CD14-positive monocyte (primary cell): ENCODE data around the gene PIM2. TPM values are rescaled to one million over a fixed set of nuclear protein-coding genes. Genes with fewer than 3 reads are reported as not detected.

Source experiments
- DNase-seq, 3 donors: peaks; one replicate each; pipeline ENCODE4 v3.0.0-alpha.2; 2011 to 2022
- H2AFZ ChIP-seq: 2 replicates; pipeline ENCODE4 v1.6.0; 2012; ENCODE audit warnings: mild to moderate bottlenecking, low read depth, low read length, inconsistent platforms; ENCODE audit not compliant: insufficient read depth, poor library complexity, severe bottlenecking
- H3K27ac ChIP-seq, 2 donors: 1 replicate in 1 of 2; 2 replicates in 1 of 2; pipeline ENCODE4 v1.5.1; 2012 to 2013; ENCODE audit warnings: low read length in 2 of 2, control low read depth in 1 of 2, inconsistent platforms in 1 of 2, low read depth in 1 of 2, mild to moderate bottlenecking in 1 of 2
- H3K27me3 ChIP-seq, 2 donors: one replicate each; pipeline versions ENCODE4 v1.6.0 to v1.6.1; 2011 to 2013; ENCODE audit warnings: low read length in 2 of 2; ENCODE audit not compliant: control insufficient read depth in 2 of 2, insufficient read depth in 2 of 2
- H3K36me3 ChIP-seq, 2 donors: replicated peaks in 1 of 2; 1 replicate in 1 of 2; 2 replicates in 1 of 2; pipeline versions ENCODE4 v1.5.1 to v1.6.1; 2012 to 2013; ENCODE audit warnings: low read length in 2 of 2, control low read depth in 1 of 2, inconsistent platforms in 1 of 2, mild to moderate bottlenecking in 1 of 2; ENCODE audit not compliant: insufficient read depth in 2 of 2, control insufficient read depth in 1 of 2
- H3K4me1 ChIP-seq, 2 donors: 1 replicate in 1 of 2; 2 replicates in 1 of 2; pipeline versions ENCODE4 v1.5.1 to v1.6.1; 2012 to 2013; ENCODE audit warnings: low read length in 2 of 2, control low read depth in 1 of 2, inconsistent platforms in 1 of 2, mild to moderate bottlenecking in 1 of 2, moderate library complexity in 1 of 2; ENCODE audit not compliant: insufficient read depth in 2 of 2, control insufficient read depth in 1 of 2
- H3K4me2 ChIP-seq: replicated peaks from 2 replicates; pipeline ENCODE3; 2012; ENCODE audit warnings: low read length, moderate library complexity, mild to moderate bottlenecking; ENCODE audit not compliant: poor library complexity, severe bottlenecking; ENCODE audit errors: extremely low read depth
- H3K4me3 ChIP-seq, 3 experiments: fragments of 200-600 bp in 1 of 3; sonication (generic) in 1 of 3; replicated peaks in 1 of 3; 1 replicate in 2 of 3; 2 replicates in 1 of 3; pipeline ENCODE4 v1.5.1; 2011 to 2013; ENCODE audit warnings: low read length in 3 of 3, mild to moderate bottlenecking in 3 of 3, control low read depth in 2 of 3, low read depth in 2 of 3, inconsistent platforms in 1 of 3, moderate library complexity in 1 of 3
- H3K79me2 ChIP-seq: 2 replicates; pipeline ENCODE4 v1.6.0; 2012; ENCODE audit warnings: mild to moderate bottlenecking, control low read depth, inconsistent platforms, low read length, moderate library complexity; ENCODE audit not compliant: insufficient read depth
- H3K9ac ChIP-seq: 2 replicates; pipeline ENCODE4 v1.6.0; 2017; ENCODE audit warnings: low read length, mild to moderate bottlenecking; ENCODE audit not compliant: insufficient read depth, poor library complexity, severe bottlenecking
- H3K9me3 ChIP-seq, 2 donors: replicated peaks in 1 of 2; 1 replicate in 1 of 2; 2 replicates in 1 of 2; pipeline versions ENCODE4 v1.5.1 to v1.6.1; 2012 to 2013; ENCODE audit warnings: low read length in 2 of 2, control low read depth in 1 of 2; ENCODE audit not compliant: control insufficient read depth in 1 of 2, insufficient read depth in 1 of 2
- H4K20me1 ChIP-seq: 2 replicates; pipeline ENCODE4 v1.6.0; 2012; ENCODE audit warnings: mild to moderate bottlenecking, low read length, control low read depth, moderate library complexity; ENCODE audit not compliant: insufficient read depth
- H3K27ac Mint-ChIP-seq, 7 donors: one replicate each; pipeline ENCODE4 v1.8.0; 2020; ENCODE audit warnings: mild to moderate bottlenecking in 7 of 7, mixed read lengths in 7 of 7, moderate library complexity in 6 of 7, inconsistent platforms in 2 of 7
- H3K27me3 Mint-ChIP-seq, 3 donors: one replicate each; pipeline ENCODE4 v1.8.0; 2021 to 2022; ENCODE audit warnings: low read depth in 3 of 3, mild to moderate bottlenecking in 3 of 3, mixed read lengths in 3 of 3, moderate library complexity in 3 of 3, inconsistent platforms in 1 of 3
- H3K36me3 Mint-ChIP-seq, 2 donors: one replicate each; pipeline ENCODE4 v1.8.0; 2020; ENCODE audit warnings: mixed read lengths in 2 of 2, inconsistent platforms in 1 of 2, mild to moderate bottlenecking in 1 of 2
- H3K4me1 Mint-ChIP-seq: one replicate; pipeline ENCODE4 v1.8.0; 2020; ENCODE audit warnings: mild to moderate bottlenecking, mixed read lengths
- H3K4me3 Mint-ChIP-seq, 2 donors: one replicate each; pipeline ENCODE4 v1.8.0; 2020; ENCODE audit warnings: mild to moderate bottlenecking in 2 of 2, mixed read lengths in 2 of 2, moderate library complexity in 1 of 2
- H3K9me3 Mint-ChIP-seq, 7 donors: one replicate each; pipeline ENCODE4 v1.8.0; 2020 to 2022; ENCODE audit warnings: mixed read lengths in 7 of 7, mild to moderate bottlenecking in 6 of 7, moderate library complexity in 6 of 7, inconsistent platforms in 2 of 7
- CTCF ChIP-seq: fragments of 200-600 bp; IDR thresholded peaks from one replicate; pipeline ENCODE4 v1.8.0; 2022; ENCODE audit warnings: antibody characterized with exemption, mild to moderate bottlenecking
- WGBS: methylation state at CpG from one replicate; pipeline ENCODE4 v1.1.5; 2013; ENCODE audit warnings: missing lambda C conversion rate; ENCODE audit not compliant: insufficient coverage; 5-methylcytosine and 5-hydroxymethylcytosine counted together
- intact Hi-C, 2 donors: fragments of 100-400 bp; cut with micrococcal nuclease; formaldehyde crosslinking; loops; one replicate each; pipeline versions ENCODE4 v1.15.0 to v1.15.1; 2023
- polyA plus RNA-seq, 3 donors: library from polyadenylated mRNA; depleted of rRNA in 1 of 3; unstranded in 2 of 3; stranded (reverse) in 1 of 3; fragments of 300-500 nt in 2 of 3; fragments of >200 nt in 1 of 3; fragmentation: Illumina TruSeq in 2 of 3; gene quantifications; 1 replicate in 2 of 3; 2 replicates in 1 of 3; pipeline ENCODE4 v1.2.3, GENCODE V29; 2012 to 2021

The PIM2 gene
- polyA plus RNA-seq, 3 donors, result 6.7 to 39.4 (median 9.9) TPM

GRCh38 chrX:48909703-48910294 lies 9.0 kb downstream of the PIM2 start:
- Histone ChIP-seq H3K36me3 (peaks cover 11 to 37% of the 10 kb centered on the region in 2 donors), H4K20me1 (no peaks in the 10 kb centered on the region), H3K9me3 (no peaks in the 10 kb centered on the region), H3K4me1 (peaks cover 15 to 17% of the 10 kb centered on the region in 2 donors), H2AFZ (no peak overlapping the region), H3K27ac (no peak overlapping the region), H3K4me3 (no peak overlapping the region), H3K9ac (no peak overlapping the region), H3K4me2 (no peak overlapping the region), H3K79me2 (peaks cover 17% of the 10 kb centered on the region), H3K27me3 (no peaks in the 10 kb centered on the region)
- 100% methylated on average over 1 of the region's 17 CpGs for WGBS
- Mint-ChIP-seq H3K4me3 (no peak overlapping the region), H3K4me1 (peaks cover 17% of the 10 kb centered on the region), H3K9me3 (peaks cover 0 to 5% (median 1%) of the 10 kb centered on the region in 7 donors), H3K27ac (no peak overlapping the region), H3K36me3 (peaks cover 20 to 32% of the 10 kb centered on the region in 2 donors), H3K27me3 (peaks cover 0 to 13% (median 0%) of the 10 kb centered on the region in 3 donors)
- TF ChIP-seq CTCF, result no peak
- DNase-seq, result no peak
- intact Hi-C loops, result loop anchor here (10.0 kb wide), 2 partner anchors 135 to 225 kb away; partner anchors contain the start of genes TFE3 (in 1 of the 2) and WAS (in 1 of the 2)

DNA sequence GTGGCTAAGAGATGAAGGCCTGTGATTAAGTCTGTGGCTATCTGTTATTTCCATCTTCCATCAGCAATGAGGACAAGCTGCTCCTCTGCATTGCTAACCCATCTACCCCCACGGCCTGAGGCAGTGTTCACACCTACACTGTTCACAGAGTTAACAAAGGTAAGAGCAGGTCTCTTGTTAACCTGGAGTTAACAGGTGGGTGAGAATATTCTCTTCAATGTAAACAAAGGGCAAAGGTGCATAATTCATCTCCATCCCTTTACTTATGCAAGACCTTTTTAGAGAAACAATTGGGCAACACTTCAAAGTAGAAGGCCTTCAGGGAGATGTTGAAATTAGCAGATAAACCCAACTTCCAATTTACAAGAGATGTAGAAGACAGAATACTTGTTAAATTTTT lies 10.2 kb downstream of the PIM2 start:
- H2AFZ ChIP-seq, result no peak overlapping the region
- Mint-ChIP-seq H3K4me3 (no peak overlapping the region), H3K27me3 (peaks cover 0 to 10% (median 0%) of the 10 kb centered on the region in 3 donors), H3K36me3 (peaks cover 14 to 31% of the 10 kb centered on the region in 2 donors), H3K4me1 (peaks cover 17% of the 10 kb centered on the region), H3K9me3 (peaks cover 0 to 8% (median 1%) of the 10 kb centered on the region in 7 donors), H3K27ac (no peak overlapping the region)
- no peaks in the 10 kb centered on the region for H3K9me3 ChIP-seq
- H3K36me3 ChIP-seq, result peaks cover 9 to 36% of the 10 kb centered on the region in 2 donors
- intact Hi-C loops, result no loop called here
- no peaks in the 10 kb centered on the region for H3K27me3 ChIP-seq
- H3K79me2 ChIP-seq, result peaks cover 17% of the 10 kb centered on the region
- H4K20me1 ChIP-seq, result peaks cover under 1% of the 10 kb centered on the region
- no CpG with 5 or more reads among the region's 1 CpG for WGBS
- no peak overlapping the region for H3K27ac ChIP-seq
- DNase-seq, result no peak
- H3K4me1 ChIP-seq, result peaks cover 15 to 17% of the 10 kb centered on the region in 2 donors
- H3K9ac ChIP-seq, result no peak overlapping the region
- H3K4me2 ChIP-seq, result no peak overlapping the region
- TF ChIP-seq CTCF, result no peak
- H3K4me3 ChIP-seq, result no peak overlapping the region
